Brain microvascular endothelial cell (primary cell): ENCODE results near the gene EIF2A.

Experiments used
- DNase-seq: peaks from one replicate; pipeline ENCODE4 v3.0.0-alpha.2; 2020
- H3K27ac ChIP-seq: fragments of 250-450 bp; sonication (Bioruptor Pico); 2 replicates; pipeline ENCODE4 v1.5.1; 2020; ENCODE audit warnings: mild to moderate bottlenecking, moderate library complexity
- H3K27me3 ChIP-seq: fragments of 250-450 bp; sonication (Bioruptor Pico); replicated peaks from 2 replicates; pipeline ENCODE4 v1.5.1; 2020; ENCODE audit warnings: mild to moderate bottlenecking
- H3K36me3 ChIP-seq: fragments of 250-450 bp; sonication (Bioruptor Pico); replicated peaks from 2 replicates; pipeline ENCODE4 v1.5.1; 2020; ENCODE audit warnings: mild to moderate bottlenecking
- H3K4me3 ChIP-seq: 2 replicates; pipeline ENCODE4 v1.5.1; 2011; ENCODE audit warnings: low read depth, mild to moderate bottlenecking, control low read depth, low read length, moderate library complexity
- in situ Hi-C: cut with HindIII; loops from 2 replicates; pipeline ENCODE4 v1.10.0; 2017; ENCODE audit warnings: low sequenced_read_pairs, low pct_ligation_motif_present
- TF ChIP-seq, protein P1 (sequence below): IDR thresholded peaks from 2 replicates; pipeline ENCODE4 v1.5.1; 2011; ENCODE audit warnings: low read depth, mild to moderate bottlenecking, moderate library complexity, low read length, control low read depth, inconsistent platforms; ENCODE audit errors: missing control alignments

The EIF2A gene

GRCh38 chr3:150538324-150539208 is 8.0 kb upstream of the EIF2A start:
- in situ Hi-C loops = no loop called here
- DNase-seq = no peak
- Histone ChIP-seq H3K27me3 (no peaks in the 10 kb centered on the region), H3K4me3 (no peak overlapping the region), H3K36me3 (peaks cover 12% of the 10 kb centered on the region), H3K27ac (no peak overlapping the region)
- TF ChIP-seq, protein P1, sequence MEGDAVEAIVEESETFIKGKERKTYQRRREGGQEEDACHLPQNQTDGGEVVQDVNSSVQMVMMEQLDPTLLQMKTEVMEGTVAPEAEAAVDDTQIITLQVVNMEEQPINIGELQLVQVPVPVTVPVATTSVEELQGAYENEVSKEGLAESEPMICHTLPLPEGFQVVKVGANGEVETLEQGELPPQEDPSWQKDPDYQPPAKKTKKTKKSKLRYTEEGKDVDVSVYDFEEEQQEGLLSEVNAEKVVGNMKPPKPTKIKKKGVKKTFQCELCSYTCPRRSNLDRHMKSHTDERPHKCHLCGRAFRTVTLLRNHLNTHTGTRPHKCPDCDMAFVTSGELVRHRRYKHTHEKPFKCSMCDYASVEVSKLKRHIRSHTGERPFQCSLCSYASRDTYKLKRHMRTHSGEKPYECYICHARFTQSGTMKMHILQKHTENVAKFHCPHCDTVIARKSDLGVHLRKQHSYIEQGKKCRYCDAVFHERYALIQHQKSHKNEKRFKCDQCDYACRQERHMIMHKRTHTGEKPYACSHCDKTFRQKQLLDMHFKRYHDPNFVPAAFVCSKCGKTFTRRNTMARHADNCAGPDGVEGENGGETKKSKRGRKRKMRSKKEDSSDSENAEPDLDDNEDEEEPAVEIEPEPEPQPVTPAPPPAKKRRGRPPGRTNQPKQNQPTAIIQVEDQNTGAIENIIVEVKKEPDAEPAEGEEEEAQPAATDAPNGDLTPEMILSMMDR = no peak

DNA sequence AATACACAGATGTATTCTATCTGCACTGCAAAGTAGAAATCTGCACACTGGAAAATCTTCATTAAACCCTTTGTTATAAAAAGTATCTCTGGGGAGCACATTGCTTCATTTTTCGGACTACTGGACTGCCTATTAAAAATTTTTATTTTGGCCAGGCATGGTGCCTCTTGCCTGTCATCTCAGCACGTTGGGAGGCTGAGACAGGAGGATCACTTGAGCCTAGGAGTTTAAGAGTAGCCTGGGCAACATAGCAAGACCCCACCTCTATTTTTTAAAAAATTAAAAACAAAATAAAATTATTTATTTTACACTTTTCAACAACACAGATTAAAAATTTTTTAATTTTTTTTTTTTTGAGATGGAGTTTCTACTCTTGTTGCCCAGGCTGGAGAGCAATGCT is 6.3 kb upstream of the EIF2A start:
- TF ChIP-seq, protein P1 = no peak
- no peak for DNase-seq
- Histone ChIP-seq H3K4me3 (no peak overlapping the region), H3K27me3 (no peaks in the 10 kb centered on the region), H3K27ac (no peak overlapping the region), H3K36me3 (peaks cover 17% of the 10 kb centered on the region)
- in situ Hi-C loops = no loop called here

GRCh38 chr3:150540991-150541390 is 5.6 kb upstream of the EIF2A start:
- Histone ChIP-seq H3K27me3 (no peaks in the 10 kb centered on the region), H3K4me3 (no peak overlapping the region), H3K27ac (no peak overlapping the region), H3K36me3 (peaks cover 17% of the 10 kb centered on the region)
- TF ChIP-seq, protein P1 = no peak
- in situ Hi-C loops = no loop called here
- no peak for DNase-seq

DNA sequence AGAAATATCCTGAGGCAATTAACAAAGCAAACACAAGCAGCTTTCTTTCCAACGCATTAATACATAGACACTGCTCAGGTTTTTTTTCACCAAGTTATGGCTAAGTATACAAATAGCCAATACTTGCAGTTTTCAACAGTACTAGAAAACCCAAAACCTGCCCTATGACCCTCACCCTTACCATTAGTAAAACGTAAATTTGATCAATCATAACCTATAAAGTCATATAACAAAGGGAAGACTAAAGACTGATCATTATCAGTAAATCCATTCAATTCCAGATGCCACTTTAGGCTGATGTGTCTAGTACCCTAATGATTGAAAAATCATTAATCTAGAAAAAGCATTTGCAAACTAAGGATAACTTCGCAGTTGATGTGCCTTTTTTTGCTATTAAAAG is 3.5 kb upstream of the EIF2A start:
- Histone ChIP-seq H3K27me3 (no peaks in the 10 kb centered on the region), H3K4me3 (no peak overlapping the region), H3K27ac (no peak overlapping the region), H3K36me3 (peaks cover 19% of the 10 kb centered on the region)
- TF ChIP-seq, protein P1 = no peak
- no peak for DNase-seq
- in situ Hi-C loops = no loop called here

DNA sequence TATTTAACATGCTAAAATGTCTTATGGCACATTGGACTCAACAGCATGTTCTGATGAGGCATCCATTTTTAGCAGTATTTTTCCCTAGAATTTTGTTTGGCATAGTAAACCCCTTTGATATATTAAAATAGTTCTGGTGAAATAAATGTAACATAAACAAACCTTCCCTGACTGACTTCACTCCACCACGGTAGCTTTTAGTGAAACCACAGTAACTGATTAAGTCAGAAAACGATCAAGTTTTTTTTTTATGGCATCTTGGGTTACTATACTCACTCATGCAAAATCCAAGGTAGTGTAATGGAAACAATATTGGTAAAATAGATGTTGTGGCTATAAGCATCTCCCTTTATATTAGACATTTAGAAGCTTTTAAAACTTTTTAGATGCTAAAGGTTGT is 3.1 kb upstream of the EIF2A start:
- Histone ChIP-seq H3K27ac (no peak overlapping the region), H3K27me3 (no peaks in the 10 kb centered on the region), H3K36me3 (peaks cover 19% of the 10 kb centered on the region), H3K4me3 (no peak overlapping the region)
- no peak for DNase-seq
- in situ Hi-C loops = no loop called here
- TF ChIP-seq, protein P1 = no peak
